Testis (tissue), 3 donors: ENCODE data around the gene CLCF1. TPM values are rescaled to one million over a fixed set of nuclear protein-coding genes. Genes with fewer than 3 reads are reported as not detected.

Experiments
- DNase-seq: peaks from one replicate; pipeline ENCODE4 v3.0.0-alpha.2; 2019
- H3K27ac ChIP-seq, 2 donors: fragments of 200-600 bp; sonication (generic); one replicate each; pipeline ENCODE4 v1.5.1; 2019
- H3K27me3 ChIP-seq: fragments of 200-600 bp; sonication (generic); one replicate; pipeline ENCODE4 v1.5.1; 2019
- H3K36me3 ChIP-seq: fragments of 200-600 bp; sonication (generic); one replicate; pipeline ENCODE4 v1.5.1; 2017; ENCODE audit warnings: low read depth; ENCODE audit errors: missing control alignments
- H3K4me1 ChIP-seq: fragments of 200-600 bp; sonication (generic); one replicate; pipeline ENCODE4 v1.5.1; 2019
- H3K4me3 ChIP-seq, 2 donors: fragments of 200-600 bp; sonication (generic); one replicate each; pipeline ENCODE4 v1.5.1; 2017 to 2019
- H3K9me3 ChIP-seq: fragments of 200-600 bp; sonication (generic); one replicate; pipeline ENCODE4 v1.5.1; 2017
- POLR2A ChIP-seq: fragments of 450-650 bp; IDR thresholded peaks from one replicate; pipeline ENCODE4 v1.6.1; 2017; ENCODE audit warnings: antibody characterized with exemption, mild to moderate bottlenecking, moderate library complexity
- WGBS, 2 donors: methylation state at CpG; one replicate each; pipeline ENCODE4 v1.1.5; 2018; 5-methylcytosine and 5-hydroxymethylcytosine counted together
- intact Hi-C: fragments of 100-400 bp; cut with DNase I; formaldehyde crosslinking; loops from one replicate; pipeline ENCODE4 v1.15.1; 2023; ENCODE audit warnings: low total_unique reads
- polyA plus RNA-seq: library from polyadenylated mRNA; stranded (reverse); fragments of 350-450 nt; fragmentation: Illumina TruSeq; extraction: RNeasy Lipid Tissue Mini Kit (QIAGEN cat#74804); gene quantifications from one replicate; pipeline ENCODE4 v1.2.3, GENCODE V29; 2014; ENCODE audit warnings: low read depth, low replicate concordance; ENCODE audit not compliant: insufficient read depth
- total RNA-seq, 2 donors: library from RNA; depleted of rRNA; stranded (reverse); fragments of >200 nt; gene quantifications; one replicate each; pipeline ENCODE4 v1.2.3, GENCODE V29; 2016
- TF ChIP-seq, protein P1 (sequence below), 3 experiments: fragments of 450-650 bp in 2 of 3; fragments of 200-600 bp in 1 of 3; sonication (generic) in 1 of 3; IDR thresholded peaks; one replicate each; pipeline ENCODE4 v1.5.1; 2016 to 2019; ENCODE audit warnings: antibody characterized with exemption in 3 of 3, mild to moderate bottlenecking in 2 of 3, moderate library complexity in 1 of 3

The CLCF1 gene
- total and polyA plus RNA-seq, 3 donors from 2014 or later = 2.7 to 6.8 (median 3.7) TPM

DNA sequence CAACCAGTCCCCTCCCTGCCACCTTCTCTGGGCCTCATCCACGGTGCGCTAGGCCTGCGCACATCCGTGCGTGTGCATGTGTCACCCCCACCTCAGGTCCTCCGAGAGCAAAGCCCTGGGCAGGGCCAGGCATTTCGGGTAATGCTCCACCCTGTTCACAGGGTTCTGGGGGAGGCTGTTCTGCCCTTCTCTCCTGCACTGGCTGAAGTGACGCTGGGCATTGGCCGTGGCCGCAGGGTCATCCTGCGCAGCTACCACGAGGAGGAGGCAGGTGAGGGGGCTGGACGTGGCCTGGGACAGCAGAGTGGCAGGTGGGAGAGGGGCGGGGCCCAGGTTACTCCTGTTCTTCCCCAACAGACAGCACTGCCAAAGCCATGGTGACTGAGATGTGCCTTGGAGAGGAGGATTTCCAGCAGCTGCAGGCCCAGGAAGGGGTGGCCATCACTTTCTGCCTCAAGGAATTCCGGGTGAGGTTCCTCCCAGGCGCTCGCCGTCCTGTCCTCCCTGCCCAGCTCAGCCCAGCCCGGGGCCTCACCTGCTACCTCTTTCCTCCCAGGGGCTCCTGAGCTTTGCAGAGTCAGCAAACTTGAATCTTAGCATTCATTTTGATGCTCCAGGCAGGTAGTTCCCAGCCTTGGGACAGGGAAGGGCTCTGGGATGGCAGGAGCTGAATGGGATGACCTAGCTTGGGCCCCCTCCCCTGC lies 22.3 kb upstream of the CLCF1 start:
- H3K9me3 ChIP-seq = no peaks in the 10 kb centered on the region
- 83 to 94% methylated on average over 14 to 19 of the region's 19 CpGs for WGBS, 2 donors
- intact Hi-C loops = no loop called here
- no peaks in the 10 kb centered on the region for H3K36me3 ChIP-seq
- no peak overlapping the region for H3K27ac ChIP-seq
- H3K4me1 ChIP-seq = peaks cover 14% of the 10 kb centered on the region
- DNase-seq = no peak
- no peak overlapping the region for H3K4me3 ChIP-seq
- TF ChIP-seq, protein P1, sequence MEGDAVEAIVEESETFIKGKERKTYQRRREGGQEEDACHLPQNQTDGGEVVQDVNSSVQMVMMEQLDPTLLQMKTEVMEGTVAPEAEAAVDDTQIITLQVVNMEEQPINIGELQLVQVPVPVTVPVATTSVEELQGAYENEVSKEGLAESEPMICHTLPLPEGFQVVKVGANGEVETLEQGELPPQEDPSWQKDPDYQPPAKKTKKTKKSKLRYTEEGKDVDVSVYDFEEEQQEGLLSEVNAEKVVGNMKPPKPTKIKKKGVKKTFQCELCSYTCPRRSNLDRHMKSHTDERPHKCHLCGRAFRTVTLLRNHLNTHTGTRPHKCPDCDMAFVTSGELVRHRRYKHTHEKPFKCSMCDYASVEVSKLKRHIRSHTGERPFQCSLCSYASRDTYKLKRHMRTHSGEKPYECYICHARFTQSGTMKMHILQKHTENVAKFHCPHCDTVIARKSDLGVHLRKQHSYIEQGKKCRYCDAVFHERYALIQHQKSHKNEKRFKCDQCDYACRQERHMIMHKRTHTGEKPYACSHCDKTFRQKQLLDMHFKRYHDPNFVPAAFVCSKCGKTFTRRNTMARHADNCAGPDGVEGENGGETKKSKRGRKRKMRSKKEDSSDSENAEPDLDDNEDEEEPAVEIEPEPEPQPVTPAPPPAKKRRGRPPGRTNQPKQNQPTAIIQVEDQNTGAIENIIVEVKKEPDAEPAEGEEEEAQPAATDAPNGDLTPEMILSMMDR (IDR thresholded peaks at IDR 0.05) = no peak
- TF ChIP-seq POLR2A = no peak
- no peaks in the 10 kb centered on the region for H3K27me3 ChIP-seq

DNA sequence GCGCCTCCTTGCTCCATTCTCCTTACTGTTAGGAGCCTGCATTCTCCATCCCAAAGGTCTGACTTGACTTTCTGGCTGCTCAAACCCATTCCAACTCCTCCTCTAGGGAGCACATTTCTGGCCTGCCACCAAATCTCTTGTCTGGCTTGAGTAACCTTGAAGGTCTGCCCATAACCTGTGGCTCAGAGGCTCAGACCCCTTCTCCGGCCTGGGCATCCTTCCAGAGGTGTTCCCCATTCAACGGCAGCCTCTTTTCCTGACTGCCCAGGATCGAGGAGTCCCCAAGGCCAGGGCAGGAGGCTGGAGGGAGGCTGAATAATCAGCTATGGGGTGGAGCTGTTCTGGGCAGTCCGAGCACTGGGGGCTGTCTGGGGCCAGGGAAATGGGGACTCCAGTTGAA lies 20.6 kb upstream of the CLCF1 start:
- Histone ChIP-seq H3K4me1 (peaks cover 16% of the 10 kb centered on the region), H3K36me3 (no peaks in the 10 kb centered on the region), H3K27ac (no peak overlapping the region), H3K9me3 (no peaks in the 10 kb centered on the region), H3K4me3 (no peak overlapping the region), H3K27me3 (no peaks in the 10 kb centered on the region)
- intact Hi-C loops = no loop called here
- no peak for TF ChIP-seq POLR2A
- TF ChIP-seq, protein P1 (IDR thresholded peaks at IDR 0.05) = no peak
- no peak for DNase-seq
- WGBS, 2 donors = 52% methylated on average over 5 of the region's 5 CpGs

DNA sequence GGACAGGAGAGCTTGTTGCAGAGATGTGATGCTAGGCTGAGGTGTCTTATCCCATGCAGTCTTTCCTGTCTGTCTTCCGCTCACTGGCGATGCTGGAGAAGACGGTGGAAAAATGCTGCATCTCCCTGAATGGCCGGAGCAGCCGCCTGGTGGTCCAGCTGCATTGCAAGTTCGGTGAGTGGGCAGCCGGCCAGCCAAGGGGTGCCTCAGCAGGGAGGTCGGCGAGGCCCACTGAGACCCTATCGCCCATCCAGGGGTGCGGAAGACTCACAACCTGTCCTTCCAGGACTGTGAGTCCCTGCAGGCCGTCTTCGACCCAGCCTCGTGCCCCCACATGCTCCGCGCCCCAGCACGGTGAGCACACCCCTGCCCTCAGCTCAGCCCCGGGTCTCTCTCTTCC lies 20.0 kb upstream of the CLCF1 start:
- no peak for DNase-seq
- intact Hi-C loops = no loop called here
- H3K4me3 ChIP-seq = no peak overlapping the region
- H3K36me3 ChIP-seq = no peaks in the 10 kb centered on the region
- 91 to 95% methylated on average over 8 to 18 of the region's 18 CpGs for WGBS, 2 donors
- no peaks in the 10 kb centered on the region for H3K9me3 ChIP-seq
- H3K27me3 ChIP-seq = no peaks in the 10 kb centered on the region
- TF ChIP-seq, protein P1 (IDR thresholded peaks at IDR 0.05) = no peak
- no peak for TF ChIP-seq POLR2A
- no peak overlapping the region for H3K27ac ChIP-seq
- H3K4me1 ChIP-seq = peaks cover 16% of the 10 kb centered on the region

GRCh38 chr11:67392183-67392715 lies 18.9 kb upstream of the CLCF1 start:
- peak overlapping the region; percentile 46 to 59 for H3K27ac ChIP-seq
- H3K36me3 ChIP-seq = no peaks in the 10 kb centered on the region
- H3K4me1 ChIP-seq = peaks cover 16% of the 10 kb centered on the region
- peak overlapping the region; percentile 69 to 89 for H3K4me3 ChIP-seq
- H3K27me3 ChIP-seq = no peaks in the 10 kb centered on the region
- WGBS, 2 donors = 5 to 15% methylated on average over 13 to 31 of the region's 31 CpGs
- TF ChIP-seq, protein P1 (IDR thresholded peaks at IDR 0.05) = no peak
- no peak for TF ChIP-seq POLR2A
- DNase-seq = no peak
- H3K9me3 ChIP-seq = no peaks in the 10 kb centered on the region
- intact Hi-C loops = no loop called here
